IMR-90 (cell line): Measurements from ENCODE around the gene SGK2.

Source experiments
- CEBPB ChIP-seq: IDR thresholded peaks from 2 replicates; pipeline ENCODE4 v1.6.1; 2012; ENCODE audit warnings: low read depth, low read length, improper control_type of control experiment
- MAFK ChIP-seq: IDR thresholded peaks from 2 replicates; pipeline ENCODE4 v1.6.1; 2012; ENCODE audit warnings: low read depth, low read length, improper control_type of control experiment
- MAZ ChIP-seq: IDR thresholded peaks from 2 replicates; pipeline ENCODE4 v1.6.1; 2012; ENCODE audit warnings: low read depth, mild to moderate bottlenecking, low read length, improper control_type of control experiment, moderate library complexity, borderline replicate concordance
- MXI1 ChIP-seq: IDR thresholded peaks from 2 replicates; pipeline ENCODE4 v1.6.1; 2012; ENCODE audit warnings: low read depth, mild to moderate bottlenecking, low read length, moderate library complexity, borderline replicate concordance
- NFE2L2 ChIP-seq: fragments of 150-350 bp; IDR thresholded peaks from 2 replicates; pipeline ENCODE4 v1.6.1; 2016; ENCODE audit warnings: low read depth, mild to moderate bottlenecking, low read length
- POLR2A ChIP-seq: IDR thresholded peaks from 2 replicates; pipeline ENCODE4 v1.6.1; 2012; ENCODE audit warnings: mild to moderate bottlenecking, low read depth, low read length
- RAD21 ChIP-seq: IDR thresholded peaks from 2 replicates; pipeline ENCODE4 v1.6.1; 2012; ENCODE audit warnings: low read length, improper control_type of control experiment
- RCOR1 ChIP-seq: IDR thresholded peaks from 2 replicates; pipeline ENCODE4 v1.6.1; 2012; ENCODE audit warnings: mild to moderate bottlenecking, low read length, improper control_type of control experiment; ENCODE audit not compliant: insufficient replicate concordance
- RFX5 ChIP-seq: IDR thresholded peaks from 2 replicates; pipeline ENCODE4 v1.8.0; 2012; ENCODE audit warnings: low read depth, mild to moderate bottlenecking, low read length, moderate library complexity
- TF ChIP-seq, protein P1 (sequence below): fragments of 150-350 bp; IDR thresholded peaks from 2 replicates; pipeline ENCODE4 v1.6.1; 2017; ENCODE audit warnings: mild to moderate bottlenecking, antibody characterized with exemption, low read length, low read depth
- TF ChIP-seq, protein P2 (sequence below): conservative IDR thresholded peaks from 2 replicates; pipeline ENCODE4 v1.5.1; 2012; ENCODE audit warnings: mild to moderate bottlenecking, low read depth, low read length, improper control_type of control experiment
- TF ChIP-seq, protein P3 (sequence below): fragments of 150-350 bp; IDR thresholded peaks from 2 replicates; pipeline ENCODE4 v1.6.1; 2016; ENCODE audit warnings: low read depth, mild to moderate bottlenecking, low read length, moderate library complexity, borderline replicate concordance

DNA sequence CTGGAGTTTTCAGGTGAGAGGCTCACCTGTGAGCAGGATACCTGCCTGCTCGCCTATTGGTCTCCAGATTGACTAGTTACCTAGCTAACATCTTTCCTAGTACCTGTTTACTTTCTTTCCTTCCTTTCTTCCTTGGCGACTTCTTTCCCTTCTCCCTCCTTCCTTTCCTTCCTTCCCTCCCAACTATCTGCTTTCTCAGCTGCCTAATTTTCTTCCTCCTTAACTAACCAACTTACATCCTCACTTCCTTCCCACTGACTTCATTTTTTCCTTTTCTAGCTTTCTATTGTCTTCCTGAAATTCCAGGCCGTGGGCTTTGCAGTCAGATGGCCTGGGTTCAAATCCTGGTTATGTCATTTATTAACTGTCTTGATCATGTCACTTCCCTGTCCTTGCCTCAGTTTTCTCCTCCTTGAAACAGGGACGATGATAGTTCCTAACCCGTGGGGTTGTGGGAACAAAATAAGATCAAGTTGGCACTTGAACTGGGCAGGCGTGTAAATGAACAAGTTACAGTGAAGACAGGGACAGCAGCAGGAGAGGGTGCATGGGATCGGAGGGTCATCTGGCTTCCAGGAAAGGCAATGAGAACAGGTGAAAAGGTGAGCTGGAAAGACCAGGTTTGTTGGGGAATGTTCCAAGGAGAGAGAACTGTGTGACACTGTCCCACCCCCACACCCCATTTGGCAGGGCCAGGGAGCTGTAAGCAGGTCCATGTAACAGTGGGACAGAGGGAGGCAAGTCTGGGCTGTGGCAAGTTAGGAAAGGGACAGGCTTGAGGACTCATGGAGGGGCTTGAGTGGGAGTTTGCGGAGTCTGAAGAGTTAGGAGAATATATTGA, 540 bp downstream of the SGK2 start:
- TF ChIP-seq, protein P1, sequence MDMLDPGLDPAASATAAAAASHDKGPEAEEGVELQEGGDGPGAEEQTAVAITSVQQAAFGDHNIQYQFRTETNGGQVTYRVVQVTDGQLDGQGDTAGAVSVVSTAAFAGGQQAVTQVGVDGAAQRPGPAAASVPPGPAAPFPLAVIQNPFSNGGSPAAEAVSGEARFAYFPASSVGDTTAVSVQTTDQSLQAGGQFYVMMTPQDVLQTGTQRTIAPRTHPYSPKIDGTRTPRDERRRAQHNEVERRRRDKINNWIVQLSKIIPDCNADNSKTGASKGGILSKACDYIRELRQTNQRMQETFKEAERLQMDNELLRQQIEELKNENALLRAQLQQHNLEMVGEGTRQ = no peak
- TF ChIP-seq, protein P2, sequence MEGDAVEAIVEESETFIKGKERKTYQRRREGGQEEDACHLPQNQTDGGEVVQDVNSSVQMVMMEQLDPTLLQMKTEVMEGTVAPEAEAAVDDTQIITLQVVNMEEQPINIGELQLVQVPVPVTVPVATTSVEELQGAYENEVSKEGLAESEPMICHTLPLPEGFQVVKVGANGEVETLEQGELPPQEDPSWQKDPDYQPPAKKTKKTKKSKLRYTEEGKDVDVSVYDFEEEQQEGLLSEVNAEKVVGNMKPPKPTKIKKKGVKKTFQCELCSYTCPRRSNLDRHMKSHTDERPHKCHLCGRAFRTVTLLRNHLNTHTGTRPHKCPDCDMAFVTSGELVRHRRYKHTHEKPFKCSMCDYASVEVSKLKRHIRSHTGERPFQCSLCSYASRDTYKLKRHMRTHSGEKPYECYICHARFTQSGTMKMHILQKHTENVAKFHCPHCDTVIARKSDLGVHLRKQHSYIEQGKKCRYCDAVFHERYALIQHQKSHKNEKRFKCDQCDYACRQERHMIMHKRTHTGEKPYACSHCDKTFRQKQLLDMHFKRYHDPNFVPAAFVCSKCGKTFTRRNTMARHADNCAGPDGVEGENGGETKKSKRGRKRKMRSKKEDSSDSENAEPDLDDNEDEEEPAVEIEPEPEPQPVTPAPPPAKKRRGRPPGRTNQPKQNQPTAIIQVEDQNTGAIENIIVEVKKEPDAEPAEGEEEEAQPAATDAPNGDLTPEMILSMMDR = no peak
- TF ChIP-seq POLR2A = no peak
- no peak for TF ChIP-seq MAFK
- TF ChIP-seq MAZ = no peak
- no peak for TF ChIP-seq CEBPB
- TF ChIP-seq RAD21 = no peak
- no peak for TF ChIP-seq RFX5
- TF ChIP-seq RCOR1 = no peak
- TF ChIP-seq, protein P3, sequence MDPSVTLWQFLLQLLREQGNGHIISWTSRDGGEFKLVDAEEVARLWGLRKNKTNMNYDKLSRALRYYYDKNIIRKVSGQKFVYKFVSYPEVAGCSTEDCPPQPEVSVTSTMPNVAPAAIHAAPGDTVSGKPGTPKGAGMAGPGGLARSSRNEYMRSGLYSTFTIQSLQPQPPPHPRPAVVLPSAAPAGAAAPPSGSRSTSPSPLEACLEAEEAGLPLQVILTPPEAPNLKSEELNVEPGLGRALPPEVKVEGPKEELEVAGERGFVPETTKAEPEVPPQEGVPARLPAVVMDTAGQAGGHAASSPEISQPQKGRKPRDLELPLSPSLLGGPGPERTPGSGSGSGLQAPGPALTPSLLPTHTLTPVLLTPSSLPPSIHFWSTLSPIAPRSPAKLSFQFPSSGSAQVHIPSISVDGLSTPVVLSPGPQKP = no peak
- TF ChIP-seq NFE2L2 = no peak
- no peak for TF ChIP-seq MXI1
